ENCODE measurements around the gene KLF13.

KLF13 gene

DNA sequence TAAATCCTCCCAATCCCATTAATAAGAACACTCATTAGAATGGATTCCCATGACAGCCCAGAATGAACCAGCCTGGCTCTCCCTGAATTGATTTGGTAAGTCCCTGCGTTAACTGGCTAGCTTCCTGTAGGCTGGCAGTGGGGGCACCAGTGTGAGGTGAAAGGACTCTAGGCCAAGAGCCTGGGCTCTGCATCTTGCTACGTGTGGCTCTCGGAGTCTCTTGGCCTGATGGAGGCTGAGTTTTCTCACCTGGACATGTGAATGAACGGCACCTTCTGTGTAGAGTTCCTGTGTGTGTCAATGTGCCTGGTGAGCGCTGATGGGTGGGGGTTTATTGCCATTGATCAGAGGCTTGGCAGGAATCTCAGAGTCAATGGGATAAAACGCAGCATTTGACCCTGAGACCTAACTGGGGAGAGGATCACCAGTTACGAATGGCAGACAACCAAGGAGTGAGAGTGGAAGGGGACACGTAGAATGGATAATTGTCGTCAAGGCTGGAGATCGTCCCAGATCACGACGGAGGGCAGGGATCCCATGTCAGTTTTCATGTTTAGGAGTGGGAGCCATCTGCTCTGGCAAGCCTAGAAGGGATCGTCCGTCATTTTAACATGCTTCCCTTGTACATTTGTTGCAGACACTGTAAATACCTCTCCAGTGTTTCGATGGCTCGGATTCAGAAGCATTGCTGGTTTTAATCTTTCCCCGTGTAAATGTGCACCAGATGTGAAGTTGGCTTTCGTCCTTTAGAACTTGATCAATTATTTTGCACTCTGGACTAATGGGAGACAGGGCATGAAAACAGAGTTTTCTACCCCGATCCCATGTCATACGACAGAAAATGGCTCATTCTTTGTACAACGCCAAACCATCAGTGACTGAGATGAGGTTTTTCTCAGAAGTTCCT, 9.0 kb upstream of the KLF13 start:
- no peak for FAIRE-seq

DNA sequence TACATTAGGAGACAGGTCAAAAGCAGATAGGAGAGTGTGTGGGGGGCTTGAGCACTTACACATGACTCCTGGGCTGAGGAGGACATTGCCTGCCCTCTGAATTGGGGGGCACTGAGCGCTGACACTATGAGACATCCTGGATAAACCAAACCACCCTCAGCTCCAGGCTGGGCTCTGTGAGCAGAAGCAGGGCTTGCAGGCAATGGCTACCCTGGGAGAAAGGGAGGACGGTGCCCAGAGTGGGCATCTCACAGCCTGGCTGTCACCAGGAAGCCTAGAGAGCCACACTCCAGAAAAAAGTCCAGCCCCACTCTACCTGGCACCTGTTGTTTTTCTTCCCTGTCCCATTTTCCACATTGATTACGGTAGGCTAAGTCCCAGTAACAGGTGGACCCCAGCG, 8.2 kb upstream of the KLF13 start:
- no peak for FAIRE-seq

DNA sequence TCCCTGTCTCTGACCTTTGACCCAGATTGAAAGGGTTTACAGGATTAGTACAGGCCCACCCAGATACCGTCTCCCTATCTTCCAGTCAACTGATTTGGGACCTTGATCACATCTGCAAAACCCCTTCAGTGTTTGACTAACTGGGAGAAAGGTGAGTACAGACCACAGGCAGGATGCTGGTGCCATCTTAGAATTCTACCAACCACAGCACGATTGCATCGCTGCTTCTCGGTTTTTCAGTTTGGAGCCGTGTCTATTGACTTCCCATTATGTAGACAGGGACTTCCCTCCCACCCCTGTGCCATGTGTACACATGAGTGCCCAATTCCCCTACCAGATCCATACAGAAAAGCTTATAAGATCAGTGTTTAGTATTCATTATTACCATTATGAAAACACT, 6.6 kb upstream of the KLF13 start:
- FAIRE-seq, result no peak

DNA sequence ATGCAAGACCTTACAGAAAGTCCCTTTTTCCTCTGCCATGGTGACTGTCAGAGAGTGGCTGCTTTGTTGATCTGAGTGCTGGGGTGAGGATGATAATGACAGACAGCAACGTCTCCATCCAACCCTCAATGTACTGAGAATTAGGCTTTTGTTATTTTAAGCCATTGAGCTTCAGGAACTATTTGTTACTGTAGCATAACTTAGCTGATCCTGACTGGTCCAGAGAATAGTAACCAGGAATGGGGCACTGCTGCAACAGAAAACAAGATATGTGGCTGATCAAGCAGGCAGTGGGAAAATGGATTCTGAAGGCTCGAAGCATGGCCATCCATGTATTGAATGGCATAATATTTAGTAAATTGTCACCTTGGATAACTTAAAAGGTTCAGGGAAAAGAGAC, 5.2 kb upstream of the KLF13 start:
- no peak for FAIRE-seq

DNA sequence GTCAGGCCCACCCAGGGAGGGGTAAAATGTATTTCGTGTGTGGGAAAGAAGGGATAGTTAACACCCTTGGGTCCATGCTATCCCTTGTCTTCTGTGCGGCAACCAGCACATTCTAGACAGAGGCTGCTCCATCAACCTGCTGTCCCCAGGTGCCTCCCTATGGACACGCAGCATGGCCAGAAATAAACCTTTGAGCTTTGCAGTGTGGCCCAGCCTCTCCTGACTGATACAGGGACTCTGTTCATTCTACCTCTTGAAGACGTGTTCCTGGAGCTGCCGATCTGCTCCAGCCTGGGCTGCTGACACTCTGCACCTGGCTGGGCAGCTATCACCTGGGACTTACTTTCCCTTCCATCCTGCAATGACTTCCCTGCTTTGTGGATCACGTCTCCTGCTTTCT, 4.1 kb upstream of the KLF13 start:
- no peak for FAIRE-seq

DNA sequence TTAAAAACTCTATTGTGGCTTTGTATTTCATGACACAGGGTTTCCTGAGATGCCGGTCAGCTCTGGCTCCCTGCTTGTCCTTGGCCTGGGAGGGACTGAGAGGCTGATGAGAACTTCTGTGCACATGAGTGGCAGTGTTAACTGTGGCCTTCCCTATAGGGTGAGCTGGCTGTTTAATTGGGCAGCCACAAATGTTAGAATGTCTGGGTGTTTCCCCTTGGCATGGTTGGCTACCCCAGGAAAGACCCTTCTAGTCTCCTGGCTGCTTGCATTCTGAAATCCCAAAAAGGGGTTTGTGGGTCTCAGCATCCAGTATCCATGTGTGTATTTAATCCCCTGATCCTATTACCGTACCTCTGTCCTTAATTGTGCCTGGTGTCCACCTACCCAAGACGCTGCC, 3.0 kb upstream of the KLF13 start:
- FAIRE-seq, result no peak

DNA sequence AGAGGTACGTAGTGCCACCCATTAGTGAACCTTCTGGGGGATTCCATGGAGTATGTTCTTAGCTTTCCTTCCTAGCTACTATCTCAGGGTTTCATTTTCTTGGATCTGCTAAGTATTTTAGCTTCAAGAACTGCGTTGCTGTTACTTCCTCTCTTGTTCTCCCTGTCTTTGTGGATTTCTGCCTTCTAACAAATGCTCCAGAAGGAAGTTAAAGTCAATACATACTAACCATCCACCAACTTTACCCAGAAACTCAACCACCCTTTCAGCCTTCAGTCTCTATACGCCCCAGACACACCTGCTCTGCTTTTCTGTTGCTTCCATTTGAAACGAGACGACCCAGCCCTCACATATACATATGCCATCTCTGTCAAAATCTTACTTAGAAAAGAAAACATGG, 2.4 kb upstream of the KLF13 start:
- FAIRE-seq, result no peak

DNA sequence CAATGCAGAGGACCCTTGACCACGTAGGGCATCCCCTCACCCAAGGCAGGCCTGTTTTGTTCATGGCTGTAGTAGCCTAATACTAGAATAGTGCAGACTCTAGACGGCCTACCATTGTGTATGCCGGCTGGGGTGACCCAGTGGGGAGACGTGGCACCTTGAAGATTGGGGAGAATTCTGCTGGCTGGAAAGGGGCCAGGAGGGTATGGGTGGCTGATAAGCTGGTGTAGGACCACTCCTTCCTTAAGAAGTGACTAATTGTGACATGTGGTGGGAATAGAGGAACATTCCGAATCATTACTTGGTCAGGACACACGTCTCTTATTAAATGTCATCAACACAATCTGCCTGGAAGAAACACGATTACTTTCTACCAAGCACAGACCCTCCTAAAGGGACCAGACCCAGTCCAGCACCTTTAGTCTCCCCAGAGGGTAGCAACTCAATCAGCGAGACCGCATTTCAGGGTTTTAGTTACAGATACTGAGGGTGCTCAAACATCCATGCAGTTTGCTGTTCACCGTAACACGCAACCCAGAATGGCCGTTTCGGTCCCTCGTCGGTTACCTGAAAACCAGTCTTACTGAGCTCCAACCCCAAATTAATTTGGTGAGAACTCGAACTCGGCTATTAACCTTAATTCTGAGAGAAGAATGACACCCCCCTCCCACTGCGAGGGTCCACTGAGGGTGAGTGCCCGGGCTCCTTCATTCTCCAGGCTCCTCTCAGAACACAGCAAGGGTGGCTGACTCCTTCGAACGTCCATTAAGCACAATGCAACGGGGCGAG, 1.6 kb upstream of the KLF13 start:
- FAIRE-seq, result no peak

DNA sequence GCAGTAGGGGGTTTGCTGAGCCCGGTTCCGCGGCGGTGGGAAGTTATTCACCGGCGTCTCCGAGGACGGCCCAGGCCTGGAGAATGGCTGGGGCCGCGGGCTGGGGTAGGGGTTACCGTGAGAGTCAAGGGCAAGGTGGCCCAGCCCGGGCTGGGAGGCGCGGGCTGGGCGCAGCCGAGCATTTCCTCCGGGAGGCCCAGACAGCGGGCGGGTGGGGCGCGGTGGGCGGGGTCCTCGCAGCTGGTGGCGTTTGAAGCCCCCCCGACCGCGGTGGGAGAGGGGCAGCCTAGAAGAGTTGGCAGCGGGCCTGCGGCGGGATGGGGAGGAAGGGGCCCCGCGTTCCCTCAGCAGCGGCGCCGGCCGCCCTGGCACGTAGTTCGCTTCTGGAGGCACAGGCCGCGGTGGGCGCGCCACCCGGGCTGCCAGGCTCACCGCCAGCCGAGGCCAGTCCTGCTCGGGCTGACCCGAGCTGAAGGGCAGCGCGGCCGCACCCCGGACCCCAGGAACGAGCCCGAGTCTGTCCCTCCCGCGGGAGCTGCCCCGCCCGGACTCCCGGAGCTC, 960 bp upstream of the KLF13 start:
- FAIRE-seq, result no peak

DNA sequence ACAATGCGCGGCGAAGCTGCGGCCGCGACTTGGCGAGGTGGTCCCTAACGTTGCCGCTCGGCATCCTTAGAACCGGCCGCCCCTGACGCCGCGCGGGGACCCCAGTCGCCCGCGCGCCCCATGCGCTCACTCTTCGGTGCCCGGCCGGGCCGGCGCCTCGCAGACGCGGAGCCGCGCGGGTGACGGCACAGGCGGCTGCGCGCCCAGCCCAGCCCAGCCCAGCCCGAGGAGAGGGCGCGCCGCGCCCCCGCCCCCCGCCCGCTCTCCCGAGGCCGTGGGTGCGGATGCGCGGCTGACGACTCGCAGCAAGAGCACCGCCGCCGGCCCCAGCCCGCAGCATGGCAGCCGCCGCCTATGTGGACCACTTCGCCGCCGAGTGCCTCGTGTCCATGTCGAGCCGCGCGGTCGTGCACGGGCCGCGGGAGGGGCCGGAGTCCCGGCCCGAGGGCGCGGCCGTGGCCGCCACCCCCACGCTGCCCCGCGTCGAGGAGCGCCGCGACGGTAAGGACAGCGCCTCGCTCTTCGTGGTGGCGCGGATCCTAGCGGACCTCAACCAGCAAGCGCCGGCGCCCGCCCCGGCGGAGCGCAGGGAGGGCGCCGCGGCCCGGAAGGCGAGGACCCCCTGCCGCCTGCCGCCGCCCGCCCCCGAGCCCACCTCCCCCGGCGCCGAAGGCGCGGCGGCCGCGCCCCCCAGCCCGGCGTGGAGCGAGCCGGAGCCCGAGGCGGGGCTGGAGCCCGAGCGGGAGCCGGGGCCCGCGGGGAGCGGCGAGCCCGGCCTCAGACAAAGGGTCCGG, 437 bp downstream of the KLF13 start:
- no peak for FAIRE-seq

DNA sequence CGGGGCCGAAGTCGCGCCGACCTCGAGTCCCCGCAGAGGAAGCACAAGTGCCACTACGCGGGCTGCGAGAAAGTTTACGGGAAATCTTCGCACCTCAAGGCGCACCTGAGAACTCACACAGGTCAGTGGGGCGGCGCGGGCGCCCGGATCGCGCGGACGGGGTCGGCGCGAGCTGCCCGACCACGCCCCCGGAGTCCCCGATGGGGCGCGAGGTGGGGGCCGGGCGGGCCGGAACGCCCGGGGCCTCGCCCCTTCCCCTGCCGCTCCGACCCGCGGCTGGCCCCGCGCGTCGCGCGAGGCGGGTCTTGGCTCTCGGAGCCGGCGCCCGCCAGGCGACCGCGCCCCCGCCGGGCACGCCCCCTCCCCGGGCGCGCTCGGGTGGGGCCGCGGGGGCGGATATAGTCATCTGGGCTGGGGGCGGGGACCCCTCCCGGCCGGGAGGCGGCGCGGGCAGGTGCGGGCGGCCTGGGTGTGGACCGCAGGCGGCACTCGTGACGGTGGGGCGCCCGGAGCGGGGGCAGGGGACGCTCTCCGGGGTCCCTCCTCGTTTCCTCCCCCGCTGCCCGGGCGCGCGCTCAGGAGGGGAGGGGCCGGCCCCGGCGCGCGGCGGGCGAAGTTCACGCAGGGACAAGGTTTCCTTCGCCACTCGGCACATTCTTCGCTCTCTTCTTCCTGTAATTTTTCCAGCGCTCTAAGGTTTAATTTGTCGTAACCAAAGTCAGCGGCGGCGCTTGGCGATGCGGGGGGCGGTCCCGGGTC, 1.2 kb downstream of the KLF13 start:
- no peak for FAIRE-seq

DNA sequence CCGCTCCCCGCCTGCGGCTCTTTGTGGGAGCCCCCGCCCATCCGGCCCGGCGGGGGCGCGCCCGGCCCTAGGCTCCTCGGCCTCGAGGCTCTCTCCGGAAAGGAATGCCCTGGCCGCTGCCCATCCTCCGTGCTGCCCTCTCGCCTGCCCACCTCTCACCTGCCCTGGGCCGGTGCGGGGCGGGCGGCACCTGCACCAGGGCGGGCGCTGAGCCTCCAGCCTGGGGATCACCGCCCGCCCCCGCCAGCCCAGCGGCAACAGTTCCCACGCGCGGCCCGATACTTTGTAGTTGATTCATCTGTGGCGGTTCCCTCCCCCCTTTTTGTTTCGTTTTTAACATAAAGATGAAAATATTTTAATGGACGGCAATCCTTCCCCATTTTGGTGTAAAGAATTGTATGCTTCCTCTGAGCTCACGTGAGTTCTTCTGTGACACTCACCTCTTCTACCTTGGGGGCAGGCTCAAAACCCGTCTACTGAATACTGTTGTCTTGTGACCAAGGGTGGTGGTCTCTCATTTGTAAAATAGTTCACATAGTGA, 1.9 kb downstream of the KLF13 start:
- FAIRE-seq, result no peak

DNA sequence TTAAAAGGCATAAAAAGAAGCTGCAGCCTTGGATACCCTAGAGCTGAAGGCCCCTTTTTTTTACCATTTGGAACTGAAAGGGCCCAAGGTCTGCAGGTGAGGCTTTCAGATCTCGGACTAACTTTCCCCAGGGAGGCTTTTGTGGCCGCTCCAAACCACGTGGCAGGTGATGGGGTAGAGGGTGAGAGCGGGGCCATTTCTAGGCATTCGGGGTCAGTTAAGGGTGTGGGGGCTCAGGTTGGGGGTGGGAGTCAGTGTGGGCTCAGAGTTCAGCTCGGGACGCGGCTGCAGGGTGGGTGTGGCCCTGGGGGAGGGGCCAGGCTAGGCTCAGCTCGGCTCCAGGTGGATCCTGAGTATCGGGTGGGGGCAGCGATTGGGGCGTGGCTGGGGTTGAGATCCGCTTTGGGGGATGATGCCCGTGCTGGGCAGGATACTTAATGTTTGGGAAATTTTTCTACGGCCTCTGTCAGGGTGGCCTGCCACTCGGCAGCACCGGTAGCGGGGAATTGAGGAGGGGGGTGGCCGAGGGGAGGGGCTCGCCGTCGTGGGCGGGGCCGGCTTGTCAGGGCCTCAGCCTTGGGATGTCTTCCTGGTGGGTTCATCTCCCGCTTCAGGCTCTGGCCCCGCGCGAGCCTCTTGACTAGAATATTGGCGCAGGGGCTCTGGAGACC, 2.5 kb downstream of the KLF13 start:
- no peak for FAIRE-seq

DNA sequence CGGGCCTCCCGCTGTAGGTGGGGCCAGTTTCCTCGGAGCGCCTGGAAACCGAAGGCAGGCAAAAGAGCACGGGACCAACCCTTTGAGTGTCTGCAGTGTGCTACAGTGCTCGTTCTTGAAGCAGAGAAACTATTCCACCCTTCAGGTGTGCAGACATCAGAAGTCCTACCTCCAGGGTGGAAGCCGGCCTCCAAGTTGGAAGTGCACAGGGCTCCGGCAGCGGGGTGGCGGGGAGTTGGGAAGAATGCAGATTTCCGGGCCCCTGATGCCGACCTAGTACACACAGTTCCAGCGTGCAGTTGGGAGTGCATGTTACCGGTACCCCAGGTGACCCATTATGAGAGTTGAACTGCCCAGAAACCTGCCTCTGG, 3.0 kb downstream of the KLF13 start:
- FAIRE-seq, result no peak

DNA sequence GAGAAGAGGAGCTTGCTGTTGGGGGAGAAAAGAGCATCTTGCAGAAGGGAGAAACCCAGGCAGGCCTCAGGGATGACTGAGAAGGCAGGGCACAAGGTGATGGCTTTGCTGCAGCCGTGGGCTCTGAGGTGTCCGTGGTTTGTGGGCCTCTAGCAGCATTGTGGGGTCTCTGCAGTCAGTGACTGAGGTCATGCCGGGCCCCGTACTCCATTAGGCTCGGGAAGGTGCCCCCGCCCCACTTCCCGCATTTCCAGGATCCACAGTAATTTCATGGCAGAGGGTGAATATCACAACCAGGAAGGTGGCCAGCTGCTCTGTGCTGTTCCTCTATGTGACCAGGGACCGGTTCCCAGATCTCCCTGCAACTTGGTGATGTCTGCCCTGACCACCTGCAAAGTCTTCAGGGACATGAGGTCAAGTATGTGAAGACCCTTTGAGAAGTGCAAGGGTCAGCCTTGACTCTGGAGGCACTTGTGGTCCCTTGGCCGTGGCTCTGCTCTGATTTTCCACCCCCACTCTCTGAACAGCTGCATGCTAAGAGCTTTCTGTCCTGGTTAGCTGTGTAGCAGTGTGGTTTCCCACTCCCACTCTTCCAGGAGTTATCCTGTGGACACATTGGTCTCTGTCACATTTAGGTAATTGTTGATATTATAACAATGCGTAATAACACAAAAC, 3.6 kb downstream of the KLF13 start:
- no peak for FAIRE-seq

DNA sequence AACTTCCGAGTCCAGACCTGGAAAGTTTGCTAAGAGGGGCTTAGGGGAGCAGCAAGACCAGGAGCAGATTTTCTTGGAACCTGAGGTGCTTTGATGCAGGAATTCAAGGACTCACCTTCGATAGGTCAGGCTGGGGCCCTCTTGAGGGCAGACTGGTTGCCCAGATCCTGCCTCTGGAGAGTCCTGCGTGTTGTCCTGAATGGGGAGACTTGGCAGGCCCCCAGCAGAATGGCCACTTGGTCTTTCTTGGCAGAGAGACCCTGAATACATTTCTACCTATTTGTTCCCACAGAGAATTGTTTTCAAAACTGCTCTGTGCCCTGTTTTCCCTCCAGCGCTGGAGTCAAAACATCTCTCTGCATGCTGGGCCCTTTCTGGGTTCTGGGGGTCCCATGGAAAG, 4.2 kb downstream of the KLF13 start:
- FAIRE-seq, result no peak

DNA sequence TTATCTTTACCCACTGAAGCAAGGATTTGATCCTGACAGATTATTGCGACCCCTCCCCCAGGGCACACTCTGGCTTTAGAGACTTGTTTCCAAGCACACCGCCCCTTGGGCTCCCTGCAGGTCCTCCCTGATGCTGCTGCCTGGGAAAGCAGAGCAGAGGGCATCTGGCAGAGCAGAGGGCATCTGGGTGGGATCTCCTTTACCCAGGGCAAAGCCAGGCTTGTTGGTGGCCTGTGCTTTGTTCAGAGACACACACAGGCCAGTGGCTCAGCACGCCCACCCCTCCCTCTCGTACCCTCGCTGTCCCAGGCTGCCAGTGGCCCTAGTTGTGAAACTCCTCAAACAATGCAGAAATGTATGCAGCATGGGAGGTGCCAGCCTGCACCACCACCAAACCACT, 4.8 kb downstream of the KLF13 start:
- FAIRE-seq, result no peak

DNA sequence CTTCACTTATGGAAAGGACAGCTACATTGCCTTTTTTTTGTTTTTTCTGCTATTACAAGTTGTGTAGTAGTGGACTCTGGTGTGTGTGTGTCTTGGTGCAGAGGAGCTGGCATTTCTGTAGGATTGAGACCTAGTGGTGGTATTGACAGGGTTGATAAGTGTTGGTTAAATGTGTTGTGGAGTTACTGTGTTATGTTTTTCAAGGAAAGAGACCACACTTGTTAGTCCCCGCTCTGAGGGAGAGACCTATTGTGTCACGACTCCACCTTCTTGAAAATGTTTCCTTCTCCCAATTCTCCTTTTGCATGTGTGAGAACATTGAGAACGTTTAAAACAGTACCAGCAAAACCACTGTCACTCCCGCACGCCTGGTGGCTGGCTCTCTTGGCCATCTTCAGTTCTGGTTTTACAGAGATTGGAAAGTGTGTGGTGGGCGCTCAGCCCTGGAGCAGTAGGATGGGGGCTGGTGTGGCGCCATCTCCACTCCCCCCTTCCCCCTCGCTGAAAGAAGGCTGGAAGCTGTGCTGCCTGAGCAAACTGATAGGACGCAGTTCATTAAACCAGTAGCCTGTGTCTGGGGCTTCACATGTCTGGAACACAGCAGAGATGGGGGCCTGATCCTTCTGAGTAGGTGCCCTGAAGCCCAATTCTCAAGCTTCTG, 5.5 kb downstream of the KLF13 start:
- no peak for FAIRE-seq

DNA sequence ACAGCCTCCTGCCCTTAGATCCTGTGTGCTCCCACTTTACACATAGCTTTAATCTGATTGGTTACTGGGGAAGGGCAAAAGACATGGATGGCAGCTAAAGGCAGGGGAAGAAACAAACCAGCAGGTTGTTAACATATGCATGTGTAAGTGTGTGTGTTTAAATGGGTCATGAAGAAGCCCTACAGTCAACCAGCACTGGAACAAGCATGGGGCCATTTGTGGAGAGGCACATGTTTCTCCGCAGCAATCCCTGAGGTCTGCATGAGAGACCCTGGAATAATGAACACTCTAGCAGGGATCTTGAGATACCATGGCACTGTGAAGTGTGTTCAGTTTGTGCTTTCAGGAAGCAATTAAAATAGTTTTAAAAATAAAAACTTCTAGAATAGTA, 6.0 kb downstream of the KLF13 start:
- FAIRE-seq, result no peak

DNA sequence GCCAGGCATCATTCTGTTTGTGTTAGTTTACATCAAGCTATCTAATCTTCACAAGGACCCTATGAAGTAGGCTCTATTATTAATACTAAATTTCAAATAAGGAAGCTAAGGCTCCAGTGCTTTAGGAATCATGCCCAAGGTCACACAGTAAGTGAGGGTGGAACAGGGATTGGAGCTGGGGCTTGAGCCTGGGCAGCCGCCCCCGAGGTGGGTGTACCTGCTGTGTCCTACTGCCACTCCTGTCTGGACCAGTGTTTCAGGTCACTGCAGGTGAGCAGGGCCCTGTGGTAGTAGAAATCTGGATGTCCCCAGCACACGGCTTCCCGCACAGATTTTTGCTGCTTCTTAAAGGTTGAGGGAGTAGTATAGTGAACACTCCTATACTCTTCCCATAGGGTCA, 6.5 kb downstream of the KLF13 start:
- no peak for FAIRE-seq

Data from G401.6 (cell line).